Stomach smooth muscle (tissue), 2 donors: ENCODE measurements around the gene CXCL3.

Experiments
- H3K27ac ChIP-seq: one replicate; pipeline ENCODE4 v1.7.0; 2013; ENCODE audit warnings: mild to moderate bottlenecking, low read length, inconsistent platforms
- H3K27me3 ChIP-seq, 2 donors: one replicate each; pipeline ENCODE4 v1.7.0; 2013; ENCODE audit warnings: low read length in 2 of 2; ENCODE audit not compliant: insufficient read depth in 2 of 2, control insufficient read depth in 1 of 2
- H3K36me3 ChIP-seq, 2 donors: one replicate each; pipeline ENCODE4 v1.7.0; 2013; ENCODE audit warnings: low read length in 2 of 2; ENCODE audit not compliant: control insufficient read depth in 2 of 2, insufficient read depth in 2 of 2
- H3K4me1 ChIP-seq: one replicate; pipeline ENCODE4 v1.7.0; 2013; ENCODE audit warnings: low read length; ENCODE audit not compliant: control insufficient read depth, insufficient read depth
- H3K4me3 ChIP-seq, 2 donors: one replicate each; pipeline ENCODE4 v1.7.0; 2013; ENCODE audit warnings: low read length in 2 of 2
- H3K9ac ChIP-seq, 2 donors: one replicate each; pipeline ENCODE4 v1.7.0; 2013; ENCODE audit warnings: low read length in 2 of 2, mild to moderate bottlenecking in 1 of 2
- H3K9me3 ChIP-seq, 2 donors: one replicate each; pipeline ENCODE4 v1.7.0; 2013; ENCODE audit warnings: low read length in 2 of 2; ENCODE audit not compliant: control insufficient read depth in 2 of 2
- donor health status: healthy.
- donor health status: Pancreatic carcinoma.

Gene CXCL3

DNA sequence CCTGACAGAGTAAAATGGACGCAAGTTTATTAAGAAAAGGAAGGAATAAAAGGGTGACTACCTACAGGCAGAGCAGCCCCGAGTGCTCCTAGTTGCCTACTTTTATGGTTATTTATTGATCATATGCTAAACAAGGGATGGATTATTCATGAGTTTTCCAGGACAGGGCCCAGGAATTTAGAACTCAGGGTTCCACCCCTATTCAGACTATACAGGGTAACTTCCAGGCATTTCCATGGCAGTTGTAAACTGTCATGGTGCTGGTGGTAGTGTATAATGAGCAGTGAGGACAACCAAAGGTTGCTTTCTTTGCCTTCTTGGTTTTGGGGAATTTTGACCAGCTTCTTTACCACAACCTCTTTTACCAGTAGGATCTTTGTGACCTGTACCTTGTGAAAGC lies 27.7 kb upstream of the CXCL3 start:
- Histone ChIP-seq H3K4me3 (no peak overlapping the region), H3K27ac (no peak overlapping the region), H3K4me1 (no peaks in the 10 kb centered on the region), H3K36me3 (no peaks in the 10 kb centered on the region), H3K9ac (no peak overlapping the region), H3K9me3 (peaks cover 0 to 2% of the 10 kb centered on the region in 2 donors), H3K27me3 (no peaks in the 10 kb centered on the region)

DNA sequence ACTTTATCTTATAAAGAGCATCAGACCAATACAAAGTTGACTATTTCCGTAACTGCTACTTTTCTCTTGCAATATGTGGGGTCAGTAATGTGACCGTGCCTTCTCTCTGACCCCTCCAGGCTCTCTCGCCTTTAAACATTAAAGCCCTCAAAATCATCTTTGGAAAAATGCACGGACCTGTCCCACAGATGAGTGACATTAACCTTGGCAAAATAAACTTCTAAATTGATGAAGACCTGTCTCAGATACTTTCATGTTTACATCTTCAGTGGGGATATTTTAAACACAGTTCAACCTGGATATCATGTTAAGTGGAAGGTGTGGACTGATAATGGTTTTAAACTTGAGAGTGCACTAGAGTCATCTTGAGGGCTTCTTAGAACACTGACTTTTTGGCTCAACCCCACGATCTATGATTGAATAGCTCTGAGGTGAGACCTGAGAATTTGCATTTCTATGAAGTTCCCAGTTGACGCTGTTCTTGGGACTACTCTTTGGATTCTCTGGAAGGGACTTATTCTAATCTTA lies 26.7 kb upstream of the CXCL3 start:
- Histone ChIP-seq H3K36me3 (no peaks in the 10 kb centered on the region), H3K4me3 (no peak overlapping the region), H3K9ac (no peak overlapping the region), H3K4me1 (no peaks in the 10 kb centered on the region), H3K27ac (no peak overlapping the region), H3K27me3 (no peaks in the 10 kb centered on the region), H3K9me3 (peaks cover 0 to 2% of the 10 kb centered on the region in 2 donors)

GRCh38 chr4:74063859-74064258 lies 25.4 kb upstream of the CXCL3 start:
- Histone ChIP-seq H3K9ac (no peak overlapping the region), H3K9me3 (no peaks in the 10 kb centered on the region), H3K27ac (no peak overlapping the region), H3K4me1 (no peaks in the 10 kb centered on the region), H3K36me3 (no peaks in the 10 kb centered on the region), H3K27me3 (no peaks in the 10 kb centered on the region), H3K4me3 (no peak overlapping the region)

DNA sequence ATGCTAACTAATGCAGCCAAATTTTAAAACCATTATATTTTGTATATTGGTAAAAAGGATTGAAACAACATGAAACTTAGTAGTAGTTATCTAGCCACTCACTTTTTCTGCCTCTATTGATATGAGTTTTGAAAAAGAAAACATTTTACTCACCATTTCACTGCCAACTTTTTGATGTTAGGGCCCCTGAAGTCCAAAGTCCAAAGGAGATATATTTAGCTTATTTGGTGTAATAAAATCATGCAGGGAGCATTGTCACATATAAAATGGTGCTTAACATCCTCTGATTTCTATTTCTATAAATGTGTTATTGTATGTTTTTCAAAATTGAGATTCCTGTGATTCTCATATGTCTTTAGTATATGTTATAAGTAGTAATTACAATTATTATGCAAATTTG lies 24.5 kb upstream of the CXCL3 start:
- no peak overlapping the region for H3K4me3 ChIP-seq
- no peak overlapping the region for H3K9ac ChIP-seq
- H3K27ac ChIP-seq = no peak overlapping the region
- no peaks in the 10 kb centered on the region for H3K4me1 ChIP-seq
- no peaks in the 10 kb centered on the region for H3K27me3 ChIP-seq
- H3K36me3 ChIP-seq = no peaks in the 10 kb centered on the region
- no peaks in the 10 kb centered on the region for H3K9me3 ChIP-seq

- Histone ChIP-seq H3K27ac (no peak overlapping the region), H3K4me3 (no peak overlapping the region)
Observed at GRCh38 chr4:74061430-74061829, 22.9 kb upstream of the CXCL3 start.

GRCh38 chr4:74059161-74059829 lies 20.8 kb upstream of the CXCL3 start:
- H3K9ac ChIP-seq = no peak overlapping the region
- no peak overlapping the region for H3K27ac ChIP-seq
- no peaks in the 10 kb centered on the region for H3K4me1 ChIP-seq
- no peaks in the 10 kb centered on the region for H3K36me3 ChIP-seq
- no peaks in the 10 kb centered on the region for H3K27me3 ChIP-seq
- H3K4me3 ChIP-seq = no peak overlapping the region
- H3K9me3 ChIP-seq = no peaks in the 10 kb centered on the region

More at GRCh38 chr4:74061430-74061829, 22.9 kb upstream of the CXCL3 start:
- Histone ChIP-seq H3K9ac (no peak overlapping the region), H3K27me3 (no peaks in the 10 kb centered on the region), H3K36me3 (no peaks in the 10 kb centered on the region), H3K4me1 (no peaks in the 10 kb centered on the region), H3K9me3 (no peaks in the 10 kb centered on the region)

GRCh38 chr4:74058048-74058651 lies 19.7 kb upstream of the CXCL3 start:
- no peak overlapping the region for H3K27ac ChIP-seq
- no peaks in the 10 kb centered on the region for H3K27me3 ChIP-seq
- H3K4me1 ChIP-seq = no peaks in the 10 kb centered on the region
- no peak overlapping the region for H3K4me3 ChIP-seq
- no peak overlapping the region for H3K9ac ChIP-seq
- no peaks in the 10 kb centered on the region for H3K36me3 ChIP-seq
- H3K9me3 ChIP-seq = no peaks in the 10 kb centered on the region

DNA sequence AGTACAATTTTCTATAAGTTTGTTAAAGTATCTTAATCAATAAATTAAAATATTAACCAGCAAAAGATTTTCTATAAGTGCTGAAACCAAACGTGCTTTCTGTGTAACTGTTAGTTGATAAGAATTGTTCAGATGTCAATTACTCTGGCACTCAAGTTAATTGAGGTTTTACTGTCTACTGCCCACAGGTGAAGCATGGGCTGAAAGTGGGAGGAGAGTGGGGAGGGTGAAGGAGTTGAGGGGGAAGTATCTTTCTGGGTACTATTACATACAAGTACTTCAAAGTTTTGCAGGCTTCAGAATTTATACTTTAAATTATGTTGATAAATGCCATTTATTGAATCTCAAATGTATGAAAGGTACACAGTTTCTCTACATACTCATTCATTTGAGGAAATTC lies 19.1 kb upstream of the CXCL3 start:
- H3K27ac ChIP-seq = no peak overlapping the region
- no peaks in the 10 kb centered on the region for H3K36me3 ChIP-seq
- no peak overlapping the region for H3K9ac ChIP-seq
- no peak overlapping the region for H3K4me3 ChIP-seq
- no peaks in the 10 kb centered on the region for H3K4me1 ChIP-seq
- H3K27me3 ChIP-seq = no peaks in the 10 kb centered on the region
- H3K9me3 ChIP-seq = no peaks in the 10 kb centered on the region

DNA sequence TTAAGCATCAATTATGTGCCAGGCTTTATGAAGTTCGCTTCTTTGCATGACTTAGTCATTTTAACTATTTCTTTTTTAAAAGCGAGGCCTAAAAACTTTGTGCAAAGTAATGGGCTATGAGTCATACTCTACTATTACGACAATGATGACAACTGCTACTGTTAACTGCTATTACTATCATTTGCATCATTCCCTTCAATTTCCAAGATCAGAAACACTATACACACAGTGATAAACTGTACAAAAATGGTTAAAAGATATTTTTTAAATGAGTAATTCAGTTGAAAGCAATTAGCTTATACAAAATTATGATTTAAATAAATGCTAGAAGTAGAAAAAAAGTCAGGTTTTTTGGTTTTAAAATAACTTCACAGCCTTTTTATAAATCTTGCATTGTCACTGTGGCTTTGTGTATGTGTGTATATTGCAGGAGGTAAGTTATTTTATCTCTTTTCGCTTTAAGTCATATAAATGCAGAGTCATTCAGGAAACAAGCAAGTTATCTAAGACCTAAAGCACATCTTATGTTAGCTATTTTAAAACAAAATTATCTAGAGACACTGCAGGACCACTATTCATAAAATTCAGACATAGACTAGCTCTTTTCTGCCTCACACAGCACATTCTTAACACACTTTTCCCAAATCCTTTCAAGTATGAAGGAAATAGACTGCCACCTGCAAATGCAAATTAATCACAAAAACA lies 18.5 kb upstream of the CXCL3 start:
- Histone ChIP-seq H3K9me3 (no peaks in the 10 kb centered on the region), H3K27ac (no peak overlapping the region), H3K36me3 (no peaks in the 10 kb centered on the region), H3K9ac (no peak overlapping the region), H3K4me1 (no peaks in the 10 kb centered on the region), H3K4me3 (no peak overlapping the region), H3K27me3 (no peaks in the 10 kb centered on the region)

DNA sequence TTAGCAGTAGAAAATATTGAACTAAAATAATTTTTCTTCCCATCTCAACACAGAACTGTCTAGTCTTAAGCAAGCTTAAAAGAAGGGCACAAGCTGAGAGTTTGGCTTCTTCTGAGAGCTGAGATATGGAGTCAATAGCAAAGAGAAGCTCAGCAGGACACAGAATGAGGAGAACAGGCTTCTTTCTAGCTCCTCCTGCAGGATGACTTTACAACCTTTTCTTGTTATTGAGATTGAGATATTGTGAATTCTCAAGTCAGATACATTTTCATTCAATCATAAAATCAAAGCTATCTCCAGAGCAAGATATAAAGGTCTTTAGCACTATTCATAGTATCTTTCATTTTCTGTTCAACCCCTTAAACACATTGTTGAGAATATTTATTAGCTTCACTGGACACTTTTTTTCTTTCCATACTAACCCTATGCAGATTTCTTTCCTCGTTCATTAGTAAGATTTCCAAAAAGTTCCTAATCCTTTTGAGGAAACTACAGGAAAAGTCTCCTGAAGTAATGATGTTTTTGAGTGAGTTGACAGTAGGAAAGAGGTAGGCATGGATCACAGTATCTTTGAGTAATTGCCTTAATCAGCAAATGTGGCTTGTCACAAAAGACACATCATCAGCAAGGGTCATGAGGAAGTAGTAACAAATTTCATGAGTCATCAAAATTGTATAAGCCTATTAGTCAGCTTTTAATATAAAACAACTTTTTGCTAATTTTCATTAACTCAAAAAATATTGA lies 17.8 kb upstream of the CXCL3 start:
- Histone ChIP-seq H3K27ac (no peak overlapping the region), H3K9ac (no peak overlapping the region), H3K9me3 (no peaks in the 10 kb centered on the region), H3K36me3 (no peaks in the 10 kb centered on the region), H3K4me3 (no peak overlapping the region), H3K4me1 (no peaks in the 10 kb centered on the region), H3K27me3 (no peaks in the 10 kb centered on the region)
